Measurements from ENCODE around the gene INPP5F.
A peak's percentile ranks its signal among the peaks of the same experiment; 100 is the strongest.

INPP5F gene

GRCh38 chr10:119724593-119725516, 995 bp upstream of the INPP5F start:
- H3K4me1 Mint-ChIP-seq: peaks cover 56% of the 10 kb centered on the region
- H3K27ac Mint-ChIP-seq: peak overlapping the region; percentile 96

GRCh38 chr10:119725517-119725827, 378 bp upstream of the INPP5F start:
- no peak for ATAC-seq
- H3K9me3 Mint-ChIP-seq: no peaks in the 10 kb centered on the region
- H3K27me3 Mint-ChIP-seq: no peaks in the 10 kb centered on the region
- peak overlapping the region; percentile 96 for H3K27ac Mint-ChIP-seq
- peaks cover 60% of the 10 kb centered on the region for H3K4me1 Mint-ChIP-seq
- peaks cover 6% of the 10 kb centered on the region for H3K36me3 Mint-ChIP-seq
- peak overlapping the region; percentile 96 for H3K4me3 Mint-ChIP-seq

More at GRCh38 chr10:119724593-119725516, 995 bp upstream of the INPP5F start:
- no peaks in the 10 kb centered on the region for H3K9me3 Mint-ChIP-seq
- H3K36me3 Mint-ChIP-seq: peaks cover under 1% of the 10 kb centered on the region
- ATAC-seq: peak; percentile 31
- no peaks in the 10 kb centered on the region for H3K27me3 Mint-ChIP-seq
- peak overlapping the region; percentile 96 for H3K4me3 Mint-ChIP-seq

GRCh38 chr10:119726676-119727261, 919 bp downstream of the INPP5F start:
- H3K4me3 Mint-ChIP-seq: peak overlapping the region; percentile 96
- no peaks in the 10 kb centered on the region for H3K27me3 Mint-ChIP-seq
- H3K9me3 Mint-ChIP-seq: no peaks in the 10 kb centered on the region
- H3K36me3 Mint-ChIP-seq: peaks cover 11% of the 10 kb centered on the region
- H3K4me1 Mint-ChIP-seq: peaks cover 60% of the 10 kb centered on the region
- peak overlapping the region; percentile 83 for H3K27ac Mint-ChIP-seq
- no peak for ATAC-seq

- H3K9me3 Mint-ChIP-seq: no peaks in the 10 kb centered on the region
- peaks cover 17% of the 10 kb centered on the region for H3K36me3 Mint-ChIP-seq
- H3K4me1 Mint-ChIP-seq: peaks cover 67% of the 10 kb centered on the region
- H3K27me3 Mint-ChIP-seq: no peaks in the 10 kb centered on the region
- peak overlapping the region; percentile 83 for H3K27ac Mint-ChIP-seq
- peak overlapping the region; percentile 96 for H3K4me3 Mint-ChIP-seq
- ATAC-seq: no peak
Observed at GRCh38 chr10:119728172-119728800, 2.4 kb downstream of the INPP5F start.

GRCh38 chr10:119734396-119735332, 8.8 kb downstream of the INPP5F start:
- Mint-ChIP-seq H3K4me1 (peaks cover 50% of the 10 kb centered on the region), H3K27ac (no peak overlapping the region), H3K27me3 (no peaks in the 10 kb centered on the region), H3K9me3 (no peaks in the 10 kb centered on the region), H3K36me3 (peaks cover 23% of the 10 kb centered on the region), H3K4me3 (no peak overlapping the region)
- no peak for ATAC-seq

- no peak for ATAC-seq
- H3K4me3 Mint-ChIP-seq: no peak overlapping the region
- H3K4me1 Mint-ChIP-seq: peaks cover 51% of the 10 kb centered on the region
- H3K27me3 Mint-ChIP-seq: no peaks in the 10 kb centered on the region
- H3K36me3 Mint-ChIP-seq: peaks cover 22% of the 10 kb centered on the region
- H3K27ac Mint-ChIP-seq: no peak overlapping the region
- no peaks in the 10 kb centered on the region for H3K9me3 Mint-ChIP-seq
Observed at GRCh38 chr10:119735451-119735850, 9.6 kb downstream of the INPP5F start.

GRCh38 chr10:119736220-119736619, 10.4 kb downstream of the INPP5F start:
- Mint-ChIP-seq H3K4me3 (no peak overlapping the region), H3K36me3 (peaks cover 16% of the 10 kb centered on the region), H3K27me3 (no peaks in the 10 kb centered on the region), H3K4me1 (peaks cover 51% of the 10 kb centered on the region), H3K27ac (no peak overlapping the region), H3K9me3 (no peaks in the 10 kb centered on the region)
- ATAC-seq: no peak

GRCh38 chr10:119737039-119737663, 11.3 kb downstream of the INPP5F start:
- ATAC-seq: no peak
- Mint-ChIP-seq H3K4me1 (peaks cover 51% of the 10 kb centered on the region), H3K36me3 (peaks cover 16% of the 10 kb centered on the region), H3K27me3 (no peaks in the 10 kb centered on the region), H3K9me3 (no peaks in the 10 kb centered on the region), H3K27ac (no peak overlapping the region), H3K4me3 (no peak overlapping the region)

- Mint-ChIP-seq H3K27me3 (no peaks in the 10 kb centered on the region), H3K27ac (no peak overlapping the region), H3K4me3 (no peak overlapping the region), H3K9me3 (no peaks in the 10 kb centered on the region), H3K4me1 (peaks cover 55% of the 10 kb centered on the region), H3K36me3 (peaks cover 14% of the 10 kb centered on the region)
- no peak for ATAC-seq
Observed at GRCh38 chr10:119737823-119738222, 12.0 kb downstream of the INPP5F start.

- Mint-ChIP-seq H3K4me1 (peaks cover 51% of the 10 kb centered on the region), H3K36me3 (peaks cover 11% of the 10 kb centered on the region), H3K9me3 (no peaks in the 10 kb centered on the region), H3K27me3 (no peaks in the 10 kb centered on the region), H3K4me3 (no peak overlapping the region), H3K27ac (no peak overlapping the region)
- peak; percentile 34 for ATAC-seq
Observed at GRCh38 chr10:119738962-119739361, 13.1 kb downstream of the INPP5F start.

- Mint-ChIP-seq H3K27me3 (no peaks in the 10 kb centered on the region), H3K4me1 (peaks cover 55% of the 10 kb centered on the region), H3K9me3 (no peaks in the 10 kb centered on the region), H3K27ac (no peak overlapping the region), H3K36me3 (peaks cover 22% of the 10 kb centered on the region), H3K4me3 (no peak overlapping the region)
- no peak for ATAC-seq
Observed at GRCh38 chr10:119740096-119740495, 14.2 kb downstream of the INPP5F start.

- no peak overlapping the region for H3K4me3 Mint-ChIP-seq
- H3K9me3 Mint-ChIP-seq: no peaks in the 10 kb centered on the region
- peaks cover 54% of the 10 kb centered on the region for H3K4me1 Mint-ChIP-seq
- no peak for ATAC-seq
- H3K27ac Mint-ChIP-seq: no peak overlapping the region
- peaks cover 36% of the 10 kb centered on the region for H3K36me3 Mint-ChIP-seq
- no peaks in the 10 kb centered on the region for H3K27me3 Mint-ChIP-seq
Observed at GRCh38 chr10:119742947-119743648, 17.2 kb downstream of the INPP5F start.

GRCh38 chr10:119747940-119748339, 22.1 kb downstream of the INPP5F start:
- no peaks in the 10 kb centered on the region for H3K9me3 Mint-ChIP-seq
- no peak overlapping the region for H3K27ac Mint-ChIP-seq
- H3K4me3 Mint-ChIP-seq: no peak overlapping the region
- peaks cover 50% of the 10 kb centered on the region for H3K36me3 Mint-ChIP-seq
- no peaks in the 10 kb centered on the region for H3K27me3 Mint-ChIP-seq
- H3K4me1 Mint-ChIP-seq: peaks cover 52% of the 10 kb centered on the region
- no peak for ATAC-seq

- H3K27ac Mint-ChIP-seq: no peak overlapping the region
Observed at GRCh38 chr10:119748871-119749270, 23.0 kb downstream of the INPP5F start.

More at GRCh38 chr10:119748871-119749270, 23.0 kb downstream of the INPP5F start:
- no peak overlapping the region for H3K4me3 Mint-ChIP-seq
- no peak for ATAC-seq
- H3K27me3 Mint-ChIP-seq: no peaks in the 10 kb centered on the region
- H3K9me3 Mint-ChIP-seq: no peaks in the 10 kb centered on the region
- peaks cover 52% of the 10 kb centered on the region for H3K36me3 Mint-ChIP-seq
- H3K4me1 Mint-ChIP-seq: peaks cover 56% of the 10 kb centered on the region
